Left ventricle myocardium inferior (tissue), 1 donor: ENCODE results near the gene ABHD8. TPM values are rescaled to one million over a fixed set of nuclear protein-coding genes. Genes with fewer than 3 reads are reported as not detected.

Experiments
- DNase-seq: peaks from one replicate; pipeline ENCODE4 v3.0.0-alpha.2; 2020
- H3K27ac ChIP-seq: fragments of 200-600 bp; replicated peaks from 2 replicates; pipeline ENCODE4 v1.8.0; 2021
- H3K27me3 ChIP-seq: fragments of 200-600 bp; 2 replicates; pipeline ENCODE4 v1.8.0; 2021; ENCODE audit warnings: low read depth
- H3K36me3 ChIP-seq: fragments of 200-600 bp; 2 replicates; pipeline ENCODE4 v1.8.0; 2021
- H3K4me1 ChIP-seq: fragments of 200-600 bp; 2 replicates; pipeline ENCODE4 v1.8.0; 2021
- H3K4me3 ChIP-seq: fragments of 200-600 bp; 2 replicates; pipeline ENCODE4 v1.8.0; 2021; ENCODE audit warnings: mild to moderate bottlenecking, moderate library complexity
- H3K9me3 ChIP-seq: fragments of 200-600 bp; replicated peaks from 2 replicates; pipeline ENCODE4 v1.8.0; 2021
- intact Hi-C: fragments of 100-400 bp; cut with micrococcal nuclease; formaldehyde crosslinking; loops from one replicate; pipeline ENCODE4 v1.11.0; 2022
- total RNA-seq: library from RNA; stranded (reverse); fragmentation: NEBNext Ultra II Directional; extraction: Animal tissue kit (Norgen Biotek cat#: 25700); gene quantifications from one replicate; pipeline ENCODE4 v1.2.1, GENCODE V29; 2021
- TF ChIP-seq, protein P1 (sequence below): fragments of 200-600 bp; IDR thresholded peaks from 2 replicates; pipeline ENCODE4 v1.8.0; 2021; ENCODE audit warnings: antibody characterized with exemption, mild to moderate bottlenecking, borderline replicate concordance
- donor health status: DM: no; HTN: yes; CAD: no; lungs with severe emphysema.

The ABHD8 gene
- total RNA-seq, 1 donor from 2014 or later, result 11.7 TPM

DNA sequence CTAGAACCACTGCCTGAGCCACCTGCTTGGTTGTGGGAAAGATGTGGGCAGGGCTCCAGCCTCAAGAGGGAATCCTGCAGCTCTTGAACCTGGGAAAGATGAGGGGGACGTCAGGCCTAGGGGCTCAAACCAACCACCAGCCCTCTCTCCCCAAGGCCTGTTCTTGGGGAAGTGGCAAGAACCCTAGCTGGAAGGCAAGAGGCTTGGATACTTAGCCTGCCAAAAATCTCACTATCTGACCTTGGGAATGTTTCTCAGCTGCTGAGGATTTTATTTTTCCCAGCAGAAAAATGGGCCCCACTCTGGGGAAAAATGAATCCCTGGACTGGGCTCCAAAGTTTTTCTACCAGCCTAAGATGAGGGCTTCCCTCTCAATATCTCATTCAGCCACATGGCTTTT lies 43.3 kb downstream of the ABHD8 start:
- no peak overlapping the region for H3K27ac ChIP-seq
- H3K36me3 ChIP-seq, result peaks cover 16% of the 10 kb centered on the region
- H3K4me3 ChIP-seq, result no peak overlapping the region
- H3K4me1 ChIP-seq, result peaks cover 10% of the 10 kb centered on the region
- H3K27me3 ChIP-seq, result no peaks in the 10 kb centered on the region
- TF ChIP-seq, protein P1, sequence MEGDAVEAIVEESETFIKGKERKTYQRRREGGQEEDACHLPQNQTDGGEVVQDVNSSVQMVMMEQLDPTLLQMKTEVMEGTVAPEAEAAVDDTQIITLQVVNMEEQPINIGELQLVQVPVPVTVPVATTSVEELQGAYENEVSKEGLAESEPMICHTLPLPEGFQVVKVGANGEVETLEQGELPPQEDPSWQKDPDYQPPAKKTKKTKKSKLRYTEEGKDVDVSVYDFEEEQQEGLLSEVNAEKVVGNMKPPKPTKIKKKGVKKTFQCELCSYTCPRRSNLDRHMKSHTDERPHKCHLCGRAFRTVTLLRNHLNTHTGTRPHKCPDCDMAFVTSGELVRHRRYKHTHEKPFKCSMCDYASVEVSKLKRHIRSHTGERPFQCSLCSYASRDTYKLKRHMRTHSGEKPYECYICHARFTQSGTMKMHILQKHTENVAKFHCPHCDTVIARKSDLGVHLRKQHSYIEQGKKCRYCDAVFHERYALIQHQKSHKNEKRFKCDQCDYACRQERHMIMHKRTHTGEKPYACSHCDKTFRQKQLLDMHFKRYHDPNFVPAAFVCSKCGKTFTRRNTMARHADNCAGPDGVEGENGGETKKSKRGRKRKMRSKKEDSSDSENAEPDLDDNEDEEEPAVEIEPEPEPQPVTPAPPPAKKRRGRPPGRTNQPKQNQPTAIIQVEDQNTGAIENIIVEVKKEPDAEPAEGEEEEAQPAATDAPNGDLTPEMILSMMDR, result no peak
- no peak for DNase-seq
- peaks cover 13% of the 10 kb centered on the region for H3K9me3 ChIP-seq
- intact Hi-C loops, result no loop called here

DNA sequence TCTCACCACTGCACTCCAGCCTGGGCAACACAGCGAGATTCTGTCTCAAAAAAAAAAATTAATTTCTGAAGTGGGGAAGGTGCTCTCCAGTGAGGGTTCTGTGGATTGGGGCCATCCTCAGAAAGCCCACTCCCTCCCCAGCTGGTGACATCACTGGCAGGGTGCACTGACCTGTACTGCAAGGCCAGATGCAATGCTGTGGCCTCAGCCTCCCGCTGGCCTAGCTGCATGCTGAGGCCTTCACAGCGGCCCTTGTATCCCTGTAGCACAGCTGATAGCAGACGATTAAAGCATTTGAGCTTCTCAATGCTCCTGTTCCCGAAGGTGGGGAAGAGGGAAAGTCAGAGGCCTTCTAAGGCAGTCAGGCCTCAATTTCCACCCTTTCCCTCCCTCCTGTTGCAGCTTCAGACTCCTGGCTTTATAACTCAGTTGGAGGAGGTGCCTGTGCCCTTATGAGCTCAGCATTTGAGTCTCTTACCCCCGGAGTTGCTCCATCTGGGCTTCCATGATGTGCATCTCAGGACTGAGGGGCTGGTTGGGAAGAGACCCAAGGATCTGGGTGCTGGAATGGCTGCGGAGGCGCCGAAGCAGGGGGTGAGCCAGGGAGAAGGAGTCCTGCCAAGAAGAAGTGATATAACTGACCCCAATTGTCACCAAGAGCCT lies 44.0 kb downstream of the ABHD8 start:
- Histone ChIP-seq H3K27ac (no peak overlapping the region), H3K4me1 (peaks cover 9% of the 10 kb centered on the region), H3K27me3 (no peaks in the 10 kb centered on the region), H3K36me3 (peaks cover 16% of the 10 kb centered on the region), H3K4me3 (no peak overlapping the region), H3K9me3 (peaks cover 13% of the 10 kb centered on the region)
- DNase-seq, result no peak
- TF ChIP-seq, protein P1, result no peak
- intact Hi-C loops, result no loop called here

DNA sequence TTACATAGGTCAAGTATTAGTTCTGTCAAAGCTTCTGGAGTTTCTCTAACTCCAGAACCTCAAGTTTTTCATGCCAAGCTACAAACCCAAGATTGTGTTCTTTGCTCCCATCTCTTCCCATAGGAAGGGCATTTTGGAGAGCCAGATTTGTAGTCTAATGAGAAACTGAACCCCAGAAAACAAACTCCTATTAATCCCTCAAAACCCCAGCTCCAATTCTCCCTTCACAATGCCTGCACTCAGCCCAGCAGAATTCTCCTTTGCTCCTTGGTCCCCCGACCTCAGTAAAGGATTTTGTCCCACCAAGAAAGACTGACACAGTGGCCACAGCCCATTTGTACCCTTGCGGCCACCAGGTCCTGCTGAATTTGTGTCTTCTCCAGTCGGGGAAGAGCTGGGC lies 47.1 kb downstream of the ABHD8 start:
- no peaks in the 10 kb centered on the region for H3K27me3 ChIP-seq
- peaks cover 21% of the 10 kb centered on the region for H3K36me3 ChIP-seq
- intact Hi-C loops, result no loop called here
- no peak overlapping the region for H3K27ac ChIP-seq
- peaks cover 13% of the 10 kb centered on the region for H3K9me3 ChIP-seq
- TF ChIP-seq, protein P1, result no peak
- H3K4me3 ChIP-seq, result no peak overlapping the region
- H3K4me1 ChIP-seq, result no peaks in the 10 kb centered on the region
- no peak for DNase-seq

DNA sequence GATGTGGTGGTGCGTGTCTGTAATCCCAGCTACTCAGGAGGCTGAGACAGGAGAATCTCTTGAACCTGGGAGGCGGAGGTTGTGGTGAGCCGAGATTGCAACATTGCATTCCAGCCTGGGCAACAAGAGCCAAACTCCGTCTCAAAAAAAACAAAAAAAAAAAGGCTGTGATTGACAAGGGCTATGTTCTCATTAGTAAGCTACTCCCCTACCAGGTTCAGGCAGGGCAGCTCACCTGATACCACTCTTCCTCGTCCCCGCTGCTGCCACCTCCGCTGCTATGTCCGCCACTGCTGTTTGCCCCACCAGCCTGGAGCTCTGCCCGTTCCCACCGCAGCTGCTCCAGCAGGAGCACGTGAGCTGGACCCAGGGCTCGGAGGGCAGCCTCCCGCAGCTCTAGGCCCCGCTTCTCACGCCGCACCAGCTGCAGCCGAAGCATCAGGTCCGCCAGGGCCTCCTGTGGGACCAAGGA lies 48.0 kb downstream of the ABHD8 start:
- Histone ChIP-seq H3K4me3 (no peak overlapping the region), H3K9me3 (peaks cover 13% of the 10 kb centered on the region), H3K27me3 (no peaks in the 10 kb centered on the region), H3K4me1 (no peaks in the 10 kb centered on the region), H3K27ac (no peak overlapping the region), H3K36me3 (peaks cover 21% of the 10 kb centered on the region)
- no peak for DNase-seq
- intact Hi-C loops, result no loop called here
- TF ChIP-seq, protein P1, result no peak

DNA sequence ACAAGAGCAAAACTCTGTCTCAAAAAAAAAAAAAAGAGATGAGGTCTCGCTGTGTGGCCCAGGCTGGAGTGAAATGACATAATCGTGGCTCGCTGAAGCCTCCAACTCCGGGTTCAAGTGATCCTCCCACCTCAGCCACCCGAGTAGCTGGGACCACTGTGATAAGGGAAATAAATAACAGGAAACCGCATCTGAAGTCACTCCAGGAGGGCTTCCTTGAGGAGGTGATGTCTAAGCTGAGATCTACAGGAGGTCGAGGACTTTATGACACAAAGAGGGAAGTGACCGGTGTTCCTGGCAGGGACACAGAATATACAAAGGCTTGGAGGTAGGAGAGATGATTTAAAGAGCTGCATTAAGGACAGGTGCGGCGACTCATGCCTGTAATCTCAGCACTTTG lies 48.6 kb downstream of the ABHD8 start:
- peaks cover 8% of the 10 kb centered on the region for H3K9me3 ChIP-seq
- no peak overlapping the region for H3K4me3 ChIP-seq
- TF ChIP-seq, protein P1, result no peak
- intact Hi-C loops, result no loop called here
- no peaks in the 10 kb centered on the region for H3K27me3 ChIP-seq
- H3K36me3 ChIP-seq, result peaks cover 18% of the 10 kb centered on the region
- no peak overlapping the region for H3K27ac ChIP-seq
- H3K4me1 ChIP-seq, result no peaks in the 10 kb centered on the region
- no peak for DNase-seq
